NCI-H774 (cell line): Measurements from ENCODE around the gene C14orf180.

Experiments used
- DNase-seq: peaks from one replicate; lab custom pipeline; 2025; lab: John Stamatoyannopoulos, UW

C14orf180 gene

GRCh38 chr14:104550340-104550860, 29.2 kb upstream of the C14orf180 start:
- no peak for DNase-seq

- DNase-seq = no peak
Observed at GRCh38 chr14:104550861-104551728, 28.5 kb upstream of the C14orf180 start.

GRCh38 chr14:104551851-104552737, 27.5 kb upstream of the C14orf180 start:
- DNase-seq = no peak

GRCh38 chr14:104552738-104553125, 26.8 kb upstream of the C14orf180 start:
- no peak for DNase-seq

- no peak for DNase-seq
Observed at GRCh38 chr14:104553166-104554087, 26.1 kb upstream of the C14orf180 start.

- DNase-seq = no peak
Observed at GRCh38 chr14:104554088-104554607, 25.4 kb upstream of the C14orf180 start.

- DNase-seq = no peak
Observed at GRCh38 chr14:104554608-104555429, 24.7 kb upstream of the C14orf180 start.

- DNase-seq = no peak
Observed at GRCh38 chr14:104555430-104556255, 23.9 kb upstream of the C14orf180 start.

- DNase-seq = no peak
Observed at GRCh38 chr14:104556256-104557021, 23.1 kb upstream of the C14orf180 start.

- no peak for DNase-seq
Observed at GRCh38 chr14:104557086-104557485, 22.5 kb upstream of the C14orf180 start.

GRCh38 chr14:104557766-104558165, 21.8 kb upstream of the C14orf180 start:
- DNase-seq = no peak

- no peak for DNase-seq
Observed at GRCh38 chr14:104558231-104559027, 21.1 kb upstream of the C14orf180 start.

- DNase-seq = no peak
Observed at GRCh38 chr14:104559028-104559803, 20.3 kb upstream of the C14orf180 start.

- no peak for DNase-seq
Observed at GRCh38 chr14:104559804-104560585, 19.6 kb upstream of the C14orf180 start.

GRCh38 chr14:104560586-104560945, 19.0 kb upstream of the C14orf180 start:
- DNase-seq = no peak

- no peak for DNase-seq
Observed at GRCh38 chr14:104561124-104561557, 18.4 kb upstream of the C14orf180 start.
